ENCODE results near the gene ROR1. TPM values are rescaled to one million over a fixed set of nuclear protein-coding genes. Genes with fewer than 3 reads are reported as not detected.

Gene ROR1
- total RNA-seq, 1 experiment from 2014 or later: 56.3 TPM

DNA sequence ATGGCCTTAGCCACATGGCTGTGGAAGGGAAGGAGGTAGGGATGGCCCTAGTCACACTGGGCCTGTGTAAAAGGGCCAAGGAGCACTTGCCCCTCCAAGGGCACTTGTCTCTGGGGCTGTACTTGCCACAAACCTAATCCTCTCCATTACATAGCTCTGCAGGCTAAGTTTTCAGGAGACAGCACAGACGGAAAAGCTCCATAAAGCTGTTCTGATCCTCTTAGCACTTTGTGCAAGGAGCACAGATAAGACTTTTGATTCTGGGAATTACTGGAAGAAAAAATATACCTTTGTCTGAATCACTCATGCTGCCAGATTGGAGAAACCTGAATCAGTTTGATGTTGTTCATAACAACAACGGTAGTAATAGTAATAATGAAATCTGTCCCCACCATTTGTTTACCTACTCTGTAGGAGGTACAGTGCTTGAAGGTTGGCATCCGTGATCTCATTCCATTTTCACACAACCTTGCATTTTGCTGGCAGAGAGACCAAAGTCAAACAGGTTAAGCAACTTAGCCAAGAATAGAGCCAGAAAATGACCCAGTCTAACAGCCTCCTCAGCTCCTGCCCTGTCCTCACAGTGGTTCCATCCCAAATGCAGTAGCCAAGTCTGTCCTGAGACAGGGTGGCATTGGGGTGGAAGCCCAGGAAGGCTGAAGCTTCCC is 207.1 kb downstream of the ROR1 start:
- ATAC-seq (no peak; the same call in 1 of the 2 replicates), DNase-seq (ENCODE audit: low spot score) (no peak)
- Mint-ChIP-seq H3K4me1 (peaks cover 60% of the 10 kb centered on the region), H3K27ac (no peak overlapping the region; the same call in 1 of the 2 replicates), H3K4me3 (no peak overlapping the region), H3K27me3 (ENCODE audit: low read depth) (no peaks in the 10 kb centered on the region), H3K9me3 (no peaks in the 10 kb centered on the region), H3K36me3 (no peaks in the 10 kb centered on the region)
- CTCF ChIA-PET: interaction anchor here (0.9 to 1.3 kb wide), 2 partner anchors 142 to 289 kb away, joined by 3 to 4 read pairs; no protein-coding TSS in a partner anchor
- POLR2A ChIA-PET: no interaction called here
- TF ChIP-seq TP53 (CRISPR knock-in tag; IDR thresholded peaks at IDR 0.05): no peak
- TF ChIP-seq, protein P1, sequence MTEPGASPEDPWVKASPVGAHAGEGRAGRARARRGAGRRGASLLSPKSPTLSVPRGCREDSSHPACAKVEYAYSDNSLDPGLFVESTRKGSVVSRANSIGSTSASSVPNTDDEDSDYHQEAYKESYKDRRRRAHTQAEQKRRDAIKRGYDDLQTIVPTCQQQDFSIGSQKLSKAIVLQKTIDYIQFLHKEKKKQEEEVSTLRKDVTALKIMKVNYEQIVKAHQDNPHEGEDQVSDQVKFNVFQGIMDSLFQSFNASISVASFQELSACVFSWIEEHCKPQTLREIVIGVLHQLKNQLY (CRISPR knock-in tag; IDR thresholded peaks at IDR 0.05): no peak
- TF ChIP-seq JUN (CRISPR knock-in tag; IDR thresholded peaks at IDR 0.05): no peak
- no peak for TF ChIP-seq ZNF317 (CRISPR knock-in tag; IDR thresholded peaks at IDR 0.05; ENCODE audit: borderline replicate concordance, low read depth)
- TF ChIP-seq ZNF671 (CRISPR knock-in tag; IDR thresholded peaks at IDR 0.05): no peak
- no peak for TF ChIP-seq KAT7 (CRISPR knock-in tag; IDR thresholded peaks at IDR 0.05; ENCODE audit: borderline replicate concordance)
- no peak for TF ChIP-seq GABPB1 (CRISPR knock-in tag; IDR thresholded peaks at IDR 0.05)
- TF ChIP-seq CREB1 (CRISPR knock-in tag; IDR thresholded peaks at IDR 0.05): no peak
- no peak for TF ChIP-seq ZNF121 (CRISPR knock-in tag; IDR thresholded peaks at IDR 0.05)
- TF ChIP-seq FOXK1 (CRISPR knock-in tag; IDR thresholded peaks at IDR 0.05): no peak
- TF ChIP-seq, protein P2, sequence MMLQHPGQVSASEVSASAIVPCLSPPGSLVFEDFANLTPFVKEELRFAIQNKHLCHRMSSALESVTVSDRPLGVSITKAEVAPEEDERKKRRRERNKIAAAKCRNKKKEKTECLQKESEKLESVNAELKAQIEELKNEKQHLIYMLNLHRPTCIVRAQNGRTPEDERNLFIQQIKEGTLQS (CRISPR knock-in tag; conservative IDR thresholded peaks at IDR 0.05): no peak

DNA sequence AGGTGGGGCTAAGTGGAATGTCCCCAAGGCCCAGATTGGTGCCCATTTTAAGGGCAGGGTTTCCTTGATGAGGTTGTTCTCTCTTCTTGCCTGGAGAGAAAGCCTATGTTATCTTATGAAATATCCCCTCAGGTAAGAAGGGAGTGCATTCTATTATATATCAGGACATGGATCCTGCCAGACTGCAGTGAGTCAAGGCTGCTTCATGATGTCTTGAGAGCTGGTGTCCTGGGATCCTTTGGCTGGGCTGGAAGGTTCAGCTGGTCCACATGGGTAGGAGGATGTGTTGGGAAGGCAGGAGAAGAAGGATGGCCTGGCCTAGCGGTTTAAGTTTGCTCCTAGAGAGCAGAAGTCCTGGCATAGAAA is 207.6 kb downstream of the ROR1 start:
- H3K4me1 Mint-ChIP-seq: peaks cover 64% of the 10 kb centered on the region
- H3K27ac Mint-ChIP-seq: no peak overlapping the region
- ATAC-seq (no peak), DNase-seq (ENCODE audit: low spot score) (no peak)
- H3K36me3 Mint-ChIP-seq: no peaks in the 10 kb centered on the region
- H3K27me3 Mint-ChIP-seq (ENCODE audit: low read depth): no peaks in the 10 kb centered on the region
- no peaks in the 10 kb centered on the region for H3K9me3 Mint-ChIP-seq
- ChIA-PET CTCF (interaction anchor here (0.9 kb wide), 1 partner anchor 142 kb away, joined by 3 read pairs; no protein-coding TSS in a partner anchor), POLR2A (no interaction called here)
- H3K4me3 Mint-ChIP-seq: no peak overlapping the region
- TF ChIP-seq ZNF671 (CRISPR knock-in tag; IDR thresholded peaks at IDR 0.05) (no peak), ZNF317 (CRISPR knock-in tag; IDR thresholded peaks at IDR 0.05; ENCODE audit: borderline replicate concordance, low read depth) (no peak), CREB1 (CRISPR knock-in tag; IDR thresholded peaks at IDR 0.05) (no peak), MYBL2 (CRISPR knock-in tag; IDR thresholded peaks at IDR 0.05) (no peak), NR1H2 (CRISPR knock-in tag; IDR thresholded peaks at IDR 0.05) (no peak), ATF1 (CRISPR knock-in tag; IDR thresholded peaks at IDR 0.05) (no peak), CBFB (CRISPR knock-in tag; IDR thresholded peaks at IDR 0.05; ENCODE audit: low read depth) (no peak)
- TF ChIP-seq, protein P2 (CRISPR knock-in tag; conservative IDR thresholded peaks at IDR 0.05): no peak
- TF ChIP-seq, protein P3, sequence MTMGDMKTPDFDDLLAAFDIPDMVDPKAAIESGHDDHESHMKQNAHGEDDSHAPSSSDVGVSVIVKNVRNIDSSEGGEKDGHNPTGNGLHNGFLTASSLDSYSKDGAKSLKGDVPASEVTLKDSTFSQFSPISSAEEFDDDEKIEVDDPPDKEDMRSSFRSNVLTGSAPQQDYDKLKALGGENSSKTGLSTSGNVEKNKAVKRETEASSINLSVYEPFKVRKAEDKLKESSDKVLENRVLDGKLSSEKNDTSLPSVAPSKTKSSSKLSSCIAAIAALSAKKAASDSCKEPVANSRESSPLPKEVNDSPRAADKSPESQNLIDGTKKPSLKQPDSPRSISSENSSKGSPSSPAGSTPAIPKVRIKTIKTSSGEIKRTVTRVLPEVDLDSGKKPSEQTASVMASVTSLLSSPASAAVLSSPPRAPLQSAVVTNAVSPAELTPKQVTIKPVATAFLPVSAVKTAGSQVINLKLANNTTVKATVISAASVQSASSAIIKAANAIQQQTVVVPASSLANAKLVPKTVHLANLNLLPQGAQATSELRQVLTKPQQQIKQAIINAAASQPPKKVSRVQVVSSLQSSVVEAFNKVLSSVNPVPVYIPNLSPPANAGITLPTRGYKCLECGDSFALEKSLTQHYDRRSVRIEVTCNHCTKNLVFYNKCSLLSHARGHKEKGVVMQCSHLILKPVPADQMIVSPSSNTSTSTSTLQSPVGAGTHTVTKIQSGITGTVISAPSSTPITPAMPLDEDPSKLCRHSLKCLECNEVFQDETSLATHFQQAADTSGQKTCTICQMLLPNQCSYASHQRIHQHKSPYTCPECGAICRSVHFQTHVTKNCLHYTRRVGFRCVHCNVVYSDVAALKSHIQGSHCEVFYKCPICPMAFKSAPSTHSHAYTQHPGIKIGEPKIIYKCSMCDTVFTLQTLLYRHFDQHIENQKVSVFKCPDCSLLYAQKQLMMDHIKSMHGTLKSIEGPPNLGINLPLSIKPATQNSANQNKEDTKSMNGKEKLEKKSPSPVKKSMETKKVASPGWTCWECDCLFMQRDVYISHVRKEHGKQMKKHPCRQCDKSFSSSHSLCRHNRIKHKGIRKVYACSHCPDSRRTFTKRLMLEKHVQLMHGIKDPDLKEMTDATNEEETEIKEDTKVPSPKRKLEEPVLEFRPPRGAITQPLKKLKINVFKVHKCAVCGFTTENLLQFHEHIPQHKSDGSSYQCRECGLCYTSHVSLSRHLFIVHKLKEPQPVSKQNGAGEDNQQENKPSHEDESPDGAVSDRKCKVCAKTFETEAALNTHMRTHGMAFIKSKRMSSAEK (CRISPR knock-in tag; IDR thresholded peaks at IDR 0.05; ENCODE audit: borderline replicate concordance): no peak
- TF ChIP-seq, protein P4, sequence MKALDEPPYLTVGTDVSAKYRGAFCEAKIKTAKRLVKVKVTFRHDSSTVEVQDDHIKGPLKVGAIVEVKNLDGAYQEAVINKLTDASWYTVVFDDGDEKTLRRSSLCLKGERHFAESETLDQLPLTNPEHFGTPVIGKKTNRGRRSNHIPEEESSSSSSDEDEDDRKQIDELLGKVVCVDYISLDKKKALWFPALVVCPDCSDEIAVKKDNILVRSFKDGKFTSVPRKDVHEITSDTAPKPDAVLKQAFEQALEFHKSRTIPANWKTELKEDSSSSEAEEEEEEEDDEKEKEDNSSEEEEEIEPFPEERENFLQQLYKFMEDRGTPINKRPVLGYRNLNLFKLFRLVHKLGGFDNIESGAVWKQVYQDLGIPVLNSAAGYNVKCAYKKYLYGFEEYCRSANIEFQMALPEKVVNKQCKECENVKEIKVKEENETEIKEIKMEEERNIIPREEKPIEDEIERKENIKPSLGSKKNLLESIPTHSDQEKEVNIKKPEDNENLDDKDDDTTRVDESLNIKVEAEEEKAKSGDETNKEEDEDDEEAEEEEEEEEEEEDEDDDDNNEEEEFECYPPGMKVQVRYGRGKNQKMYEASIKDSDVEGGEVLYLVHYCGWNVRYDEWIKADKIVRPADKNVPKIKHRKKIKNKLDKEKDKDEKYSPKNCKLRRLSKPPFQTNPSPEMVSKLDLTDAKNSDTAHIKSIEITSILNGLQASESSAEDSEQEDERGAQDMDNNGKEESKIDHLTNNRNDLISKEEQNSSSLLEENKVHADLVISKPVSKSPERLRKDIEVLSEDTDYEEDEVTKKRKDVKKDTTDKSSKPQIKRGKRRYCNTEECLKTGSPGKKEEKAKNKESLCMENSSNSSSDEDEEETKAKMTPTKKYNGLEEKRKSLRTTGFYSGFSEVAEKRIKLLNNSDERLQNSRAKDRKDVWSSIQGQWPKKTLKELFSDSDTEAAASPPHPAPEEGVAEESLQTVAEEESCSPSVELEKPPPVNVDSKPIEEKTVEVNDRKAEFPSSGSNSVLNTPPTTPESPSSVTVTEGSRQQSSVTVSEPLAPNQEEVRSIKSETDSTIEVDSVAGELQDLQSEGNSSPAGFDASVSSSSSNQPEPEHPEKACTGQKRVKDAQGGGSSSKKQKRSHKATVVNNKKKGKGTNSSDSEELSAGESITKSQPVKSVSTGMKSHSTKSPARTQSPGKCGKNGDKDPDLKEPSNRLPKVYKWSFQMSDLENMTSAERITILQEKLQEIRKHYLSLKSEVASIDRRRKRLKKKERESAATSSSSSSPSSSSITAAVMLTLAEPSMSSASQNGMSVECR (CRISPR knock-in tag; IDR thresholded peaks at IDR 0.05; ENCODE audit: borderline replicate concordance): no peak
- TF ChIP-seq, protein P5, sequence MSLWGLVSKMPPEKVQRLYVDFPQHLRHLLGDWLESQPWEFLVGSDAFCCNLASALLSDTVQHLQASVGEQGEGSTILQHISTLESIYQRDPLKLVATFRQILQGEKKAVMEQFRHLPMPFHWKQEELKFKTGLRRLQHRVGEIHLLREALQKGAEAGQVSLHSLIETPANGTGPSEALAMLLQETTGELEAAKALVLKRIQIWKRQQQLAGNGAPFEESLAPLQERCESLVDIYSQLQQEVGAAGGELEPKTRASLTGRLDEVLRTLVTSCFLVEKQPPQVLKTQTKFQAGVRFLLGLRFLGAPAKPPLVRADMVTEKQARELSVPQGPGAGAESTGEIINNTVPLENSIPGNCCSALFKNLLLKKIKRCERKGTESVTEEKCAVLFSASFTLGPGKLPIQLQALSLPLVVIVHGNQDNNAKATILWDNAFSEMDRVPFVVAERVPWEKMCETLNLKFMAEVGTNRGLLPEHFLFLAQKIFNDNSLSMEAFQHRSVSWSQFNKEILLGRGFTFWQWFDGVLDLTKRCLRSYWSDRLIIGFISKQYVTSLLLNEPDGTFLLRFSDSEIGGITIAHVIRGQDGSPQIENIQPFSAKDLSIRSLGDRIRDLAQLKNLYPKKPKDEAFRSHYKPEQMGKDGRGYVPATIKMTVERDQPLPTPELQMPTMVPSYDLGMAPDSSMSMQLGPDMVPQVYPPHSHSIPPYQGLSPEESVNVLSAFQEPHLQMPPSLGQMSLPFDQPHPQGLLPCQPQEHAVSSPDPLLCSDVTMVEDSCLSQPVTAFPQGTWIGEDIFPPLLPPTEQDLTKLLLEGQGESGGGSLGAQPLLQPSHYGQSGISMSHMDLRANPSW (CRISPR knock-in tag; conservative IDR thresholded peaks at IDR 0.05; ENCODE audit: low read depth): no peak
- TF ChIP-seq, protein P6, sequence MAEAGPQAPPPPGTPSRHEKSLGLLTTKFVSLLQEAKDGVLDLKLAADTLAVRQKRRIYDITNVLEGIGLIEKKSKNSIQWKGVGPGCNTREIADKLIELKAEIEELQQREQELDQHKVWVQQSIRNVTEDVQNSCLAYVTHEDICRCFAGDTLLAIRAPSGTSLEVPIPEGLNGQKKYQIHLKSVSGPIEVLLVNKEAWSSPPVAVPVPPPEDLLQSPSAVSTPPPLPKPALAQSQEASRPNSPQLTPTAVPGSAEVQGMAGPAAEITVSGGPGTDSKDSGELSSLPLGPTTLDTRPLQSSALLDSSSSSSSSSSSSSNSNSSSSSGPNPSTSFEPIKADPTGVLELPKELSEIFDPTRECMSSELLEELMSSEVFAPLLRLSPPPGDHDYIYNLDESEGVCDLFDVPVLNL (CRISPR knock-in tag; IDR thresholded peaks at IDR 0.05; ENCODE audit: borderline replicate concordance, low read depth): no peak
